Vagina (tissue), 2 donors: ENCODE results near the gene SRSF9. TPM values are rescaled to one million over a fixed set of nuclear protein-coding genes. Genes with fewer than 3 reads are reported as not detected.
"Not testable (repeated sequence)": the region's sequence is repeated elsewhere in the genome, so short reads cannot be mapped to it uniquely, and the experiment has no call there.

Experiments
- DNase-seq, 2 donors: peaks; one replicate each; pipeline ENCODE4 v3.0.0-alpha.2; 2017; ENCODE audit errors: extremely low spot score in 2 of 2
- H3K27ac ChIP-seq: fragments of 200-600 bp; sonication (generic); one replicate; pipeline ENCODE4 v1.5.1; 2019
- H3K27me3 ChIP-seq: fragments of 200-600 bp; sonication (generic); one replicate; pipeline ENCODE4 v1.5.1; 2019
- H3K36me3 ChIP-seq, 2 donors: fragments of 200-600 bp; sonication (generic); one replicate each; pipeline ENCODE4 v1.5.1; 2017 to 2019
- H3K4me1 ChIP-seq: fragments of 200-600 bp; sonication (generic); one replicate; pipeline ENCODE4 v1.5.1; 2019
- H3K4me3 ChIP-seq, 2 donors: fragments of 200-600 bp; sonication (generic); 1 replicate in 1 of 2; 2 replicates in 1 of 2; pipeline ENCODE4 v1.5.1; 2016 to 2019
- H3K9me3 ChIP-seq: fragments of 200-600 bp; sonication (generic); one replicate; pipeline ENCODE4 v1.5.1; 2019
- POLR2A ChIP-seq, 2 donors: fragments of 450-650 bp; IDR thresholded peaks; one replicate each; pipeline ENCODE4 v1.6.1; 2017; ENCODE audit warnings: antibody characterized with exemption in 2 of 2, mild to moderate bottlenecking in 2 of 2, moderate library complexity in 2 of 2
- POLR2AphosphoS5 ChIP-seq, 2 donors: sonication (generic); formaldehyde crosslinking; IDR thresholded peaks; one replicate each; pipeline ENCODE4 v1.9.0; 2017; ENCODE audit warnings: antibody characterized with exemption in 2 of 2, mild to moderate bottlenecking in 2 of 2, low read depth in 1 of 2; ENCODE audit not compliant: insufficient read depth in 1 of 2
- intact Hi-C: fragments of 100-400 bp; cut with DNase I; formaldehyde crosslinking; loops from one replicate; pipeline ENCODE4 v1.15.1; 2023
- total RNA-seq: library from RNA; depleted of rRNA; stranded (reverse); fragments of >200 nt; gene quantifications from one replicate; pipeline ENCODE4 v1.2.3, GENCODE V29; 2016
- TF ChIP-seq, protein P1 (sequence below), 3 experiments: fragments of 450-650 bp in 2 of 3; fragments of 200-600 bp in 1 of 3; sonication (generic) in 1 of 3; IDR thresholded peaks; one replicate each; pipeline ENCODE4 v1.5.1; 2017 to 2019; ENCODE audit warnings: antibody characterized with exemption in 3 of 3, mild to moderate bottlenecking in 2 of 3, moderate library complexity in 2 of 3

The SRSF9 gene
- total RNA-seq, 1 donor from 2014 or later: 105 TPM

- no peak for DNase-seq
- TF ChIP-seq, protein P1, sequence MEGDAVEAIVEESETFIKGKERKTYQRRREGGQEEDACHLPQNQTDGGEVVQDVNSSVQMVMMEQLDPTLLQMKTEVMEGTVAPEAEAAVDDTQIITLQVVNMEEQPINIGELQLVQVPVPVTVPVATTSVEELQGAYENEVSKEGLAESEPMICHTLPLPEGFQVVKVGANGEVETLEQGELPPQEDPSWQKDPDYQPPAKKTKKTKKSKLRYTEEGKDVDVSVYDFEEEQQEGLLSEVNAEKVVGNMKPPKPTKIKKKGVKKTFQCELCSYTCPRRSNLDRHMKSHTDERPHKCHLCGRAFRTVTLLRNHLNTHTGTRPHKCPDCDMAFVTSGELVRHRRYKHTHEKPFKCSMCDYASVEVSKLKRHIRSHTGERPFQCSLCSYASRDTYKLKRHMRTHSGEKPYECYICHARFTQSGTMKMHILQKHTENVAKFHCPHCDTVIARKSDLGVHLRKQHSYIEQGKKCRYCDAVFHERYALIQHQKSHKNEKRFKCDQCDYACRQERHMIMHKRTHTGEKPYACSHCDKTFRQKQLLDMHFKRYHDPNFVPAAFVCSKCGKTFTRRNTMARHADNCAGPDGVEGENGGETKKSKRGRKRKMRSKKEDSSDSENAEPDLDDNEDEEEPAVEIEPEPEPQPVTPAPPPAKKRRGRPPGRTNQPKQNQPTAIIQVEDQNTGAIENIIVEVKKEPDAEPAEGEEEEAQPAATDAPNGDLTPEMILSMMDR (IDR thresholded peaks at IDR 0.05): no peak
- TF ChIP-seq POLR2A (IDR thresholded peaks at IDR 0.05): no peak
- TF ChIP-seq POLR2AphosphoS5 (IDR thresholded peaks at IDR 0.05; ENCODE audit: insufficient read depth in 1 of 2, low read depth in 1 of 2): no peak
- Histone ChIP-seq H3K27me3 (no peaks in the 10 kb centered on the region), H3K4me1 (no peaks in the 10 kb centered on the region), H3K27ac (no peak overlapping the region), H3K9me3 (no peaks in the 10 kb centered on the region), H3K4me3 (no peak overlapping the region), H3K36me3 (peaks cover 0 to 89% of the 10 kb centered on the region in 2 donors)
- intact Hi-C loops: no loop called here
These were observed 9.4 kb downstream of the SRSF9 start for GRCh38 chr12:120460157-120460556.

DNA sequence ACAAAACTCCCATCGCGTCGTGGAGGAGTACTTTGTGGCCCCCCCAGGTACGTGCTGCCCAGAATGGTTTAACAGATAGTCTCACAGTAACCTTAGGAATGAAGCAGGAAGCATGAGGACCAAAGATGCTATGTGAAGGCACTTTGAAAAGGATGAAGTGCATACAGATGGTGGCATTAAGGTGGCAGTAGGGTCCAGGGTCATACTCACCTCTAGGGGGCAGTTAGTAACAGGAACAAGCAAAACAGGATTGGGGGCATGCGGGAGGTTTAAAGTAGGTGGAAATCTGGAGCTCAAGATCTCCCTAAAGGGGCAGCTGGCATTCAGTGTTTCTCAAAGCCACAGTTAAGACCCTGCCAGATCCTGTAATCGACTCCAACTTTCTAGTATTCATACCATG, 12.4 kb downstream of the SRSF9 start:
- Histone ChIP-seq H3K4me1 (no peaks in the 10 kb centered on the region), H3K36me3 (peaks cover 0 to 59% of the 10 kb centered on the region in 2 donors), H3K9me3 (no peaks in the 10 kb centered on the region), H3K27ac (no peak overlapping the region), H3K27me3 (no peaks in the 10 kb centered on the region), H3K4me3 (no peak overlapping the region)
- intact Hi-C loops: no loop called here
- TF ChIP-seq, protein P1 (IDR thresholded peaks at IDR 0.05): no peak
- TF ChIP-seq POLR2AphosphoS5 (IDR thresholded peaks at IDR 0.05; ENCODE audit: insufficient read depth in 1 of 2, low read depth in 1 of 2) (no peak), POLR2A (IDR thresholded peaks at IDR 0.05) (no peak)
- DNase-seq: no peak

- Histone ChIP-seq H3K9me3 (no peaks in the 10 kb centered on the region), H3K4me3 (no peak overlapping the region), H3K4me1 (no peaks in the 10 kb centered on the region), H3K36me3 (peaks cover 0 to 41% of the 10 kb centered on the region in 2 donors), H3K27me3 (no peaks in the 10 kb centered on the region), H3K27ac (no peak overlapping the region)
- no peak for DNase-seq
- intact Hi-C loops: no loop called here
- TF ChIP-seq, protein P1 (IDR thresholded peaks at IDR 0.05): no peak
- TF ChIP-seq POLR2AphosphoS5 (IDR thresholded peaks at IDR 0.05; ENCODE audit: insufficient read depth in 1 of 2, low read depth in 1 of 2) (no peak), POLR2A (IDR thresholded peaks at IDR 0.05) (no peak)
These were observed 14.2 kb downstream of the SRSF9 start for GRCh38 chr12:120455302-120455701.

- Histone ChIP-seq H3K36me3 (peaks cover 0 to 39% of the 10 kb centered on the region in 2 donors), H3K4me1 (peaks cover 7% of the 10 kb centered on the region), H3K4me3 (no peak overlapping the region), H3K9me3 (no peaks in the 10 kb centered on the region), H3K27me3 (no peaks in the 10 kb centered on the region), H3K27ac (no peak overlapping the region)
- no peak for DNase-seq
- intact Hi-C loops: no loop called here
- TF ChIP-seq, protein P1 (IDR thresholded peaks at IDR 0.05): no peak
- TF ChIP-seq POLR2A (IDR thresholded peaks at IDR 0.05): no peak
- TF ChIP-seq POLR2AphosphoS5 (IDR thresholded peaks at IDR 0.05; ENCODE audit: insufficient read depth in 1 of 2, low read depth in 1 of 2): no peak
These were observed 15.6 kb downstream of the SRSF9 start for GRCh38 chr12:120453977-120454376.

- H3K4me1 ChIP-seq: peaks cover 15% of the 10 kb centered on the region
- no peak for TF ChIP-seq POLR2AphosphoS5 (IDR thresholded peaks at IDR 0.05; ENCODE audit: insufficient read depth in 1 of 2, low read depth in 1 of 2)
- no peak for TF ChIP-seq POLR2A (IDR thresholded peaks at IDR 0.05)
- TF ChIP-seq, protein P1 (IDR thresholded peaks at IDR 0.05): no peak
- intact Hi-C loops: no loop called here
- H3K36me3 ChIP-seq: peaks cover 0 to 31% of the 10 kb centered on the region in 2 donors
- no peaks in the 10 kb centered on the region for H3K27me3 ChIP-seq
- H3K4me3 ChIP-seq: no peak overlapping the region
- DNase-seq: no peak
- no peak overlapping the region for H3K27ac ChIP-seq
- no peaks in the 10 kb centered on the region for H3K9me3 ChIP-seq
These were observed 16.3 kb downstream of the SRSF9 start for GRCh38 chr12:120453060-120453750.

- H3K4me3 ChIP-seq, H3K27ac ChIP-seq, H3K27me3 ChIP-seq, H3K9me3 ChIP-seq, DNase-seq, intact Hi-C loops: not testable (repeated sequence)
- H3K4me1 ChIP-seq: peaks cover 21% of the 10 kb centered on the region
- peaks cover 0 to 25% of the 10 kb centered on the region in 2 donors for H3K36me3 ChIP-seq
These were observed 17.0 kb downstream of the SRSF9 start for GRCh38 chr12:120452524-120452923.
